ENCODE results near the gene C11orf86.

- TF ChIP-seq POLR2AphosphoS5 (IDR thresholded peaks at IDR 0.05) (no peak), POLR2A (IDR thresholded peaks at IDR 0.05) (no peak)
- TF ChIP-seq, protein P1, sequence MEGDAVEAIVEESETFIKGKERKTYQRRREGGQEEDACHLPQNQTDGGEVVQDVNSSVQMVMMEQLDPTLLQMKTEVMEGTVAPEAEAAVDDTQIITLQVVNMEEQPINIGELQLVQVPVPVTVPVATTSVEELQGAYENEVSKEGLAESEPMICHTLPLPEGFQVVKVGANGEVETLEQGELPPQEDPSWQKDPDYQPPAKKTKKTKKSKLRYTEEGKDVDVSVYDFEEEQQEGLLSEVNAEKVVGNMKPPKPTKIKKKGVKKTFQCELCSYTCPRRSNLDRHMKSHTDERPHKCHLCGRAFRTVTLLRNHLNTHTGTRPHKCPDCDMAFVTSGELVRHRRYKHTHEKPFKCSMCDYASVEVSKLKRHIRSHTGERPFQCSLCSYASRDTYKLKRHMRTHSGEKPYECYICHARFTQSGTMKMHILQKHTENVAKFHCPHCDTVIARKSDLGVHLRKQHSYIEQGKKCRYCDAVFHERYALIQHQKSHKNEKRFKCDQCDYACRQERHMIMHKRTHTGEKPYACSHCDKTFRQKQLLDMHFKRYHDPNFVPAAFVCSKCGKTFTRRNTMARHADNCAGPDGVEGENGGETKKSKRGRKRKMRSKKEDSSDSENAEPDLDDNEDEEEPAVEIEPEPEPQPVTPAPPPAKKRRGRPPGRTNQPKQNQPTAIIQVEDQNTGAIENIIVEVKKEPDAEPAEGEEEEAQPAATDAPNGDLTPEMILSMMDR (IDR thresholded peaks at IDR 0.05): no peak
Measured at GRCh38 chr11:66957971-66958231, 17.2 kb upstream of the C11orf86 start.

Data from upper lobe of left lung (tissue), 4 donors.